ENCODE results near the gene PPP3R2. TPM values are rescaled to one million over a fixed set of nuclear protein-coding genes. Genes with fewer than 3 reads are reported as not detected.

The PPP3R2 gene
- total and polyA plus RNA-seq, 10 of the 15 experiments (the other 5 are each of a cell fraction or from before 2014, with no cell fraction given) = not detected

- no peak for TF ChIP-seq PRDM15 (CRISPR knock-in tag; IDR thresholded peaks at IDR 0.05)
- no peak for TF ChIP-seq BCL11A (IDR thresholded peaks at IDR 0.05; ENCODE audit: low read depth, low read length)
- no peak for TF ChIP-seq SUZ12 (IDR thresholded peaks at IDR 0.05; ENCODE audit: unreplicated experiment)
- TF ChIP-seq ASH2L (IDR thresholded peaks at IDR 0.05; ENCODE audit: borderline replicate concordance, low read depth) = no peak
Observed at GRCh38 chr9:101567725-101568350, 26.9 kb downstream of the PPP3R2 start (continued).

GRCh38 chr9:101566904-101567724 lies 27.7 kb downstream of the PPP3R2 start:
- in situ Hi-C loops (cut with MboI) (no loop called here), intact Hi-C loops (cut with micrococcal nuclease; ENCODE audit: unreplicated experiment) (no loop called here)
- Histone ChIP-seq H4K20me1 (ENCODE audit: control insufficient read depth, insufficient read depth) (no peaks in the 10 kb centered on the region), H3K9ac (ENCODE audit: control insufficient read depth, insufficient read depth, low read length) (no peak overlapping the region), H3K4me1 (ENCODE audit: control insufficient read depth, insufficient read depth, low read length) (no peaks in the 10 kb centered on the region), H3K27ac (ENCODE audit: control insufficient read depth, insufficient read depth) (no peak overlapping the region), H3K4me3 (no peak overlapping the region), H3K9me3 (replicated peaks; ENCODE audit: control insufficient read depth, insufficient read depth, low read length) (no peaks in the 10 kb centered on the region), H3K36me3 (ENCODE audit: control insufficient read depth in 2 of 2, insufficient read depth in 2 of 2, low read length in 1 of 2) (peaks cover 3% of the 10 kb centered on the region in 2 experiments; a peak in 3 of 4 replicates), H3K79me2 (ENCODE audit: control insufficient read depth, insufficient read depth, low read length) (no peaks in the 10 kb centered on the region), H3K27me3 (replicated peaks in 1 of 2; ENCODE audit: control insufficient read depth in 2 of 2, insufficient read depth in 2 of 2, low read length in 1 of 2) (no peaks in the 10 kb centered on the region), H3K4me2 (ENCODE audit: control insufficient read depth, insufficient read depth) (no peak overlapping the region), H2AFZ (ENCODE audit: control insufficient read depth, low read depth, low read length) (no peak overlapping the region)
- ATAC-seq (peak; percentile 79), FAIRE-seq (peak; percentile 44), DNase-seq (ENCODE audit: low read depth, low spot score) (no peak)
- 76% methylated on average over 5 of the region's 5 CpGs for WGBS (ENCODE audit: insufficient coverage, insufficient replicate concordance, low lambda C conversion rate, missing lambda C conversion rate)
- ChIA-PET POLR2A (no interaction called here), CTCF (interaction anchor here (0.7 to 1.7 kb wide), 9 partner anchors 7 to 145 kb away, joined by 3 to 6 read pairs (median 3); no protein-coding TSS in a partner anchor), RAD21 (ENCODE audit: unreplicated experiment) (interaction anchor here (1.1 to 1.4 kb wide), 2 partner anchors 108 to 118 kb away, joined by 3 to 4 read pairs; no protein-coding TSS in a partner anchor), SMC1A (ENCODE audit: uncharacterized antibody, unreplicated experiment) (interaction anchor here (1.0 to 2.2 kb wide), 4 partner anchors 27 to 108 kb away, joined by 3 to 8 read pairs (median 3); no protein-coding TSS in a partner anchor)
- no TSS peak for BruUV-seq (replicated peaks)
- TF ChIP-seq CTCF (IDR thresholded peaks at IDR 0.05 in 2 of 3, conservative IDR thresholded peaks at IDR 0.05 in 1 of 3; ENCODE audit: control insufficient read depth in 2 of 3, extremely low read depth in 1 of 3, insufficient read depth in 1 of 3, low read depth in 3 of 3, low read length in 3 of 3) (peak; percentile 37 to 58 (median 43)), ATF2 (IDR thresholded peaks at IDR 0.05; ENCODE audit: low read length) (0 out of 2 replicates have a peak, but pooled peaks have one; percentile 27), RAD21 (IDR thresholded peaks at IDR 0.05; ENCODE audit: insufficient read depth, low read depth, low read length) (peak; percentile 24; the same call in 1 of the 2 replicates), PKNOX1 (IDR thresholded peaks at IDR 0.05) (peak; percentile 51; the same call in 1 of the 2 replicates), CREB1 (IDR thresholded peaks at IDR 0.05; ENCODE audit: low read depth) (0 out of 2 replicates have a peak, but pooled peaks have one; percentile 23)
